Measurements from ENCODE around the gene PTOV1. TPM values are rescaled to one million over a fixed set of nuclear protein-coding genes. Genes with fewer than 3 reads are reported as not detected.

The PTOV1 gene
- total and polyA plus RNA-seq, 2 of the 4 experiments (the other 2 are of a cell fraction): 34.4 to 107 TPM

- no peak overlapping the region for H2AK9ac ChIP-seq (replicated peaks; ENCODE audit: low read depth, low read length, poor library complexity)
- dilution Hi-C loops (cut with HindIII; ENCODE audit: low sequenced_read_pairs, unreplicated experiment) (no loop called here), intact Hi-C loops (cut with micrococcal nuclease) (no loop called here), in situ Hi-C loops (cut with MboI; ENCODE audit: low sequenced_read_pairs) (no loop called here)
- H3K4me2 ChIP-seq (ENCODE audit: low read depth, low read length): no peak overlapping the region
- peaks cover 12% of the 10 kb centered on the region for H3K9me1 ChIP-seq (ENCODE audit: insufficient read depth, low read length)
- TF ChIP-seq CTCF (conservative IDR thresholded peaks at IDR 0.05; ENCODE audit: low read depth, low read length): no peak
- TF ChIP-seq BHLHE40 (IDR thresholded peaks at IDR 0.05; ENCODE audit: low read depth, low read length): no peak
- no peak for TF ChIP-seq RCOR1 (IDR thresholded peaks at IDR 0.05; ENCODE audit: insufficient replicate concordance, low read length)
- no peak for TF ChIP-seq NFE2L2 (IDR thresholded peaks at IDR 0.05; ENCODE audit: low read depth, low read length)
- no peak for TF ChIP-seq RAD21 (IDR thresholded peaks at IDR 0.05; ENCODE audit: low read length)
- TF ChIP-seq RFX5 (IDR thresholded peaks at IDR 0.05; ENCODE audit: low read depth, low read length): no peak
- no peak for TF ChIP-seq USF2 (IDR thresholded peaks at IDR 0.05; ENCODE audit: low read depth, low read length)
- TF ChIP-seq ELK1 (IDR thresholded peaks at IDR 0.05; ENCODE audit: borderline replicate concordance, low read depth, low read length): no peak
- no peak for TF ChIP-seq SMC3 (IDR thresholded peaks at IDR 0.05; ENCODE audit: low read depth, low read length)
- no peak for TF ChIP-seq POLR2A (IDR thresholded peaks at IDR 0.05; ENCODE audit: low read depth, low read length)
- TF ChIP-seq CHD1 (IDR thresholded peaks at IDR 0.05; ENCODE audit: low read depth, low read length): no peak
- TF ChIP-seq FOS (IDR thresholded peaks at IDR 0.05; ENCODE audit: low read depth, low read length): no peak
- TF ChIP-seq MXI1 (IDR thresholded peaks at IDR 0.05; ENCODE audit: borderline replicate concordance, low read depth, low read length): no peak
- no peak for TF ChIP-seq CEBPB (IDR thresholded peaks at IDR 0.05; ENCODE audit: low read depth, low read length)
- TF ChIP-seq MAFK (IDR thresholded peaks at IDR 0.05; ENCODE audit: low read depth, low read length): no peak
- TF ChIP-seq MAZ (IDR thresholded peaks at IDR 0.05; ENCODE audit: borderline replicate concordance, low read depth, low read length): no peak
- peaks cover 24 to 51% of the 10 kb centered on the region in 2 experiments for H3K79me1 ChIP-seq (ENCODE audit: low read depth in 1 of 2, low read length in 2 of 2)
- ATAC-seq (ENCODE audit: low read depth): no peak
- no peak overlapping the region for H2BK15ac ChIP-seq (ENCODE audit: low read depth, low read length)
- no peak overlapping the region for H3K18ac ChIP-seq (ENCODE audit: low read depth, low read length)
- H3K4ac ChIP-seq (ENCODE audit: low read depth, low read length): no peak overlapping the region
- no peak overlapping the region for H3K56ac ChIP-seq (ENCODE audit: extremely low read depth, insufficient read depth, low read length)
- no peak overlapping the region for H3K14ac ChIP-seq (replicated peaks; ENCODE audit: low read depth, low read length)
- no peak overlapping the region for H2BK120ac ChIP-seq (ENCODE audit: low read depth, low read length)
- 0 out of 2 replicates have a peak, but pooled peaks cover 2% of the 10 kb centered on the region for H3K36me3 ChIP-seq (ENCODE audit: control insufficient read depth, insufficient read depth, low read length)
- no peak overlapping the region for H2BK5ac ChIP-seq (ENCODE audit: low read depth, low read length, poor library complexity, severe bottlenecking)
- H2BK20ac ChIP-seq (ENCODE audit: low read depth, low read length): no peak overlapping the region
- CTCF ChIA-PET: no interaction called here
- no peak for DNase-seq
- no peak overlapping the region for H4K8ac ChIP-seq (ENCODE audit: low read depth in 2 of 2, low read length in 2 of 2)
- no peak overlapping the region for H3K23ac ChIP-seq (ENCODE audit: low read depth, low read length)
- no peak overlapping the region for H4K91ac ChIP-seq (ENCODE audit: insufficient read depth, low read depth, low read length)
- no peaks in the 10 kb centered on the region for H3K9me3 ChIP-seq (ENCODE audit: control insufficient read depth, insufficient read depth, low read length)
- H4K5ac ChIP-seq (ENCODE audit: low read depth, low read length): no peak overlapping the region
- WGBS, 2 experiments (ENCODE audit: extremely low coverage in 2 of 2, insufficient read length in 1 of 2): no CpG with 5 or more reads among the region's 5 CpGs
- POLR2A ChIA-PET (ENCODE audit: unreplicated experiment): no interaction called here
- no peak overlapping the region for H2AK5ac ChIP-seq (ENCODE audit: low read depth, low read length)
- BruUV-seq (replicated peaks): no TSS peak
- H3K4me1 ChIP-seq (ENCODE audit: control insufficient read depth, insufficient read depth, low read length): peaks cover 8% of the 10 kb centered on the region
- no peak overlapping the region for H2AFZ ChIP-seq (replicated peaks; ENCODE audit: low read length, poor library complexity)
- no peak overlapping the region for H3K27ac ChIP-seq (ENCODE audit: insufficient read depth, low read length)
- H4K20me1 ChIP-seq (ENCODE audit: insufficient read depth, low read length): peaks cover 9% of the 10 kb centered on the region; the same call in 1 of the 2 replicates
- H3K9ac ChIP-seq (ENCODE audit: low read depth, low read length): no peak overlapping the region
- H3K4me3 ChIP-seq (ENCODE audit: insufficient read depth, low read depth, low read length): no peak overlapping the region
- H3K27me3 ChIP-seq (ENCODE audit: control insufficient read depth, insufficient read depth, low read length): no peaks in the 10 kb centered on the region
These were observed 4.6 kb upstream of the PTOV1 start for GRCh38 chr19:49846408-49846807.
